MV-4-11 (cell line): ENCODE data around the gene TIMP4.

Source experiments
- DNase-seq: peaks from one replicate; lab custom pipeline; 2025; lab: John Stamatoyannopoulos, UW

The TIMP4 gene

DNA sequence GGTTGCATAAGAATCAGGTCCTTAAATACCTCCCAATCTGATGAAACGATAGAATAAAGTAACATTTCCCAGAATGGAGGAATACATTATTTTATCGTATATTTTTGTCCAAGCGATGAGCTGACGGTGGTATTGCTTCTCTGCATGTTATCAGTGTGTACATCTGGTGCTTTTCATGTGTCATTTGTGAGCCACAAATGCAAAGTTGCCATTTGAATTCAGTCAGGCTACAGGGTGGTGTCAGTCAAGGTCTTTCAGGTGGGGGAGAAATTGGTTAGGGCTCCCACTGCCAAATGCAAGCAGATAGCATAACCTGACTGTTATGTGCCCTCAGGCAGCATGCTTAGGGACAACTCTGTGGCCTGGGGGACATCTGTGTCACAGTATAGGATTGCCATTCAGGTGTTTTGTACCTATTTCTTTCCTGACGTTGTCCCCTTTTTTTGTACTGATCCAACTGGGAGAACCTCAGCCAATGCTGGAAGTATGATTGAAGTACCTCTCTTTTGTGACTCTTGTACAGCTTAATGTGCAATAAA is 26.5 kb upstream of the TIMP4 start:
- no peak for DNase-seq

DNA sequence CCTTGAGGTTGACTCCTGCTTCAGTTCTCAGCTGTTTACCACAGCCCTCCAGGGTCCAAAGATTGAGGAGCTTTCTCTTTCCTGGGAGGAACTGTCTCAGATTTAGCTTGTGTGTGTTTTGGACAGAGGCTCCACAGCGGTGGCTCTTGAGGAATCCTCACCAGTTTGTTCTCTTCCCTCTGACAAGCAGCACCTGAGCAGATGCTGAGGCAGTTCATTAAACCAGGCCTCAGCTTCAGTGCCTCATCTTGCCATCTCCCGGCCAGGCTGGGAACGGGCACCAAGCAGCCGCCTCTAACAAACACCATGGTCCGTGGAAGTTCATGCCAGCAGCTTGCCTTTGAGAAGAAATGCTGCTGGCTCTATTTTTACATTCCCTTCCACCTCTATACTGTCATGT is 25.8 kb upstream of the TIMP4 start:
- no peak for DNase-seq

DNA sequence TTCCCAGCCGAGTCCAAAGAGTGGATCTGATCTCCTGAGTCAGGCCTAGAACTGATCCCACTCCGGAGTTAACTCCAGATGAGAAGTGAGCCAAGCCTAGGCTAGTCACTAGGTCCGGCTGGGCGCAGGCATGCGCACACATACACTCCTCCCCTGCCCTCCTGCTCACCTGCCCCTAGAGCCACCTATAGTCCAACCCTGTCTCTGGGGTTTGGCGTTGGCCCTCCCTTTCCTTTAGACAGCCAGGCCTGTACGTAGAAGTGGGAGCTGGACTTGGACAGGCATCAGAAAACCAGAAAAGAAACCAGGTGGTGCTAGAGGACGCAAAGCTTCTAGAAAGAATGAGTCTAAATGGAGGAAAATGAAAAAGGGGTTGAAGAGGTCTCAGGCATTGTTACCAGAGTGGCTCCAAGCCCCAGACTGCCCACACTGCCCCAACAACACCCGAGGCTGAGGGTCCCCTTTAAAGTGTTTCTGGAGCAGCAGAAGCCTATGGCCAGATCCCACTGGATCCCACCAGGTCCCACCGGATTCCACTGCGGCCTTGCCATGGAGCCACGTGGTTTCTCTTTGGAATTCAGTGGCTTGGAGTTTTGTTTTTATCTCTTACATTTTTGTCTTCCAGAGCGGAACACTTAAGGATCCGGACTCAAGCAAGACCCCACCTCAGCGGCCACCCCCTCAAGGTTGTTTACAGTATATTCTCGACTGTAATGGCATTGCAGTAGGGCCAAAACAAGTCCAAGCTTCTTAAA is 24.2 kb upstream of the TIMP4 start:
- no peak for DNase-seq

DNA sequence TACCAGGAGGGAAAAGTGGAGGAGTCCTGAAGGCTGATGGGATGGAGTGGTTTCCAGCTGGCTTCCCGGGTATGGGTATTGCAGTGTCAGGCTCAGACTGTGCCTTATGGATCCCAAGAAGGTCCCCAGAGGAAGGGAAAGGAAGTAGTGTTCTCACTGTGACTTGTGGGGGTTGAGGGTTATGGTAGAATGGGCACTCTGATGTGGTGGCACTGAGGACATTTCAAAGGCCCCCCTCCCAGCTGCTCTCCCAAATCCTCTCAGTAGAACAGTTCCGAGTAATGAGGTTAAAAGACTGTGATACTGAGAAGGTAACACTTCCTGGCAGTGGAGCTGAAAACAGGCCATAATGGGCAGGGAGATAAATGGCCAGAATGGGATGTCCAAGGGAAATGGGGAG is 23.1 kb upstream of the TIMP4 start:
- DNase-seq: no peak

DNA sequence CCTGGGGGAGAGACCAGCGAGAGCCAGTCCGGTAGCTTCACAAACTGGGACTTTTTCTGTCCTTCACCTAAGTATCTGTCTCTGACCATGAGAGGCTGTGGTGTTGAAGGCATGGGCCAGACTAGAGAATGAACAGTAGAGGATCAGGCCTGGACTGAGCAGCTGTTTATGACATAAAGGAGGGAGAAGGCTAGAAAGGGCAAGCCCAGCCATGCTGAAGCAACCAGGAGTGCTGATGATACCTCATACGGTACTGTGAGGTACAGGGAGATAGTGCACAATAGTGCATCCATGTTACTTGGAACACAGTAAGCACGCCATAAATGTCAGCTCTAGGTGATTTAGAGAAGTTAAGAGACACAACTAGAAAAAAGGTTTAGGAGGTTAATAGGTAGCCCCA is 22.6 kb upstream of the TIMP4 start:
- no peak for DNase-seq

DNA sequence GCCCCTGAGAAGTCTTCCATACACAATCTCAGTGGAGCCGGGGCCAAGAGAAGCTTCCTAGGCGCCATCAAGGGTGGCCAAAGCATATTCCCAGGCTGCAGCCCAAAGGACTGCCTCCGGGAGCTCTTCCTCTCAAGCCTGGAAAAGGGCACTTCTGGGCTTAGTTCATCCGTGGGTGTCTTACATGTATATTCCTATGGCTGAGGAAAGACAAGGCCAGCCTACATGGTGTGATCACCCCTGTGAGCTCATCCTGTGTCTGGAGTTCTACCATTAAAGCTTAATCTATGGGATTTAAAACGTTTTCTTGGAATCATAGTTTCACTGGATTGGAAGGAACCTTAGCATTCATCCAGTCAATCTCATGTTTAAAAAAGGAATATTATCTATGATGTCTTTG is 21.9 kb upstream of the TIMP4 start:
- no peak for DNase-seq

DNA sequence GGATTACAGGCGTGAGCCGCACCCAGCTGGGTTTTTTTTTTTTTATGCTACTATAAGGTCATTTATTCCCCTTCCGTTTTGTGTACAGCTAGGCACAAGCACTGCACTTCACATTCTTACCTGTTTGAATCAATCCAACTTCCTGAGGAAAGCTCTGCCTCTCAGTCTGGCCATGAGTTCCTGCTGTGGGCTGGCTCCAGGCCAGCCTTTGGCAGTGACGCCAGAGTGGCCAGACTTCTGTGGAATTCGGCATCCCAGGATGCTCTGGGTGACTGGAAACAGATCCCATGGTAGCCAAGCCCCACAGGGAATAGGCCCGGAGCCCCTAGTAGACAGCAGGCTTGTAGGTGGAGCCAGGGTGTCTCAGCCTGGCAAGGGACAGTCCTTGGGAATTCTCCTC is 21.5 kb upstream of the TIMP4 start:
- DNase-seq: no peak

DNA sequence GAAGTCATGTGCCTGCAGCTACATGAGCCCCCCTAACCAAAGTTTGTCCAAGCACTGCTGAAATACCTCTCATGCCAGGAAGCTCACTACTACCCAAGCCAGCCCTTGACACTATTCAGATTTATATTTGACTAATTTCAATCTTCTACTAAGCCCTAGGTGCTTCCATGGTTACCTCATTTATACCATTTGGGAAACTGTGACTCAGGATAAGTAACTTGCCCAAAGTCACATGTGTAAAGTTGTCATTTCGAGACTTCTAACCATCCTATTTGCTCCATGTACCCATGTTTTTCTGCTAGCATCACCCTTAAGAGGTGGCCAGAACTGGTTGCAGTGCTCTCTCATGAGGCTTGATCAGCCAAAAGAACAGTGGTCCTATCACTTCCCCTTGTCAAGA is 20.7 kb upstream of the TIMP4 start:
- no peak for DNase-seq

DNA sequence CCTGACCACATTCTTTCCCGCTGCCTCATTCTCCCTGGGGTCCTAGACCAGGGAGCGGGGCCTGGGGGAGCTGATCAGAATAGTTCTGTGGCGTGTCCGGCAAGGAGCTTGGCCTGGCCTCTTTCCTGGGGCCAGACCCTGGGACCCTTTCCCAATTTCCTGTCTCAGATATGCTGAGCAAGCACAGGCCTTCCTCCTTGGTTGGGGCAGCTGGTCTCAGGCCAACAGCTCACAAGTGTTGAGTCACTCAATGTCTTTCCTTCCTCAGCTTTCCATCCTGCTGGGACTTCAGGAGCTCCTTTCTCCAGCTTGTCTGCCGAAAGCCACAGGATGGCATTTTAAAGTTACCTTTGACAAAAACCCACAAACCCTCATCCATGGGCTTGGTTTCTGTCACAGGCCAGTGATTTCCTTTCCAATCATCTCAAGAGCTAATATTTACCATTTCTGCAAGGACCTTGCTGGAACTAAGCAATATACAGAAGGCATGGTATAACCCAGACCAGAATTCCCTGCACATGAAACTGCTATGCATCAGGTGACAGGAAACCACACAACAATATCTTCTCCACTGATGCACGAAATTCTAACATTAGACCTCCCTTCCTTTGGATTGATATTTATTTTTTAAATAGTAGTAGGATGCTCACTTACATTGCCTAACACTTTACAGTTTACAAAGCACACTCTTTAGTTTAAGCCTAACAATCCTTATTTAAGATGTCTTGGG is 19.5 kb upstream of the TIMP4 start:
- DNase-seq: no peak

DNA sequence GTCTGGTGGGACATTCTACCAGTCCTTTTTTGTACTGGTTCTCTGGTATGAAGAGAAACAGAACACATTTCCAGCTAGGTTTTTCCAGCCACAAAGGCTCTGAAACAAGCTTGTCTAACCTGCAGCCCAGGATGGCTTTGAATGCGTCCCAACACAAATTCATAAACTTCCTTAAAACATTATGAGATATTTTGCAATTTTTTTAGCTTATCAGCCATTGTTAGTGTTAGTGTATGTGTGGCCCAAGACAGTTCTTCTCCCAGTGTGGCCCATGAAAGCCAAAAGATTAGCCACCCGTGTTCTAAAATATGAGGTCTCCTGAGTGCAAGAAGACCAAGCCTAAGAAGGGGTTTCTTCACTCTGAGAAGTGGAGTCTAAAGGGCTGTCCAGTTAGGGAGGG is 18.4 kb upstream of the TIMP4 start:
- DNase-seq: no peak

DNA sequence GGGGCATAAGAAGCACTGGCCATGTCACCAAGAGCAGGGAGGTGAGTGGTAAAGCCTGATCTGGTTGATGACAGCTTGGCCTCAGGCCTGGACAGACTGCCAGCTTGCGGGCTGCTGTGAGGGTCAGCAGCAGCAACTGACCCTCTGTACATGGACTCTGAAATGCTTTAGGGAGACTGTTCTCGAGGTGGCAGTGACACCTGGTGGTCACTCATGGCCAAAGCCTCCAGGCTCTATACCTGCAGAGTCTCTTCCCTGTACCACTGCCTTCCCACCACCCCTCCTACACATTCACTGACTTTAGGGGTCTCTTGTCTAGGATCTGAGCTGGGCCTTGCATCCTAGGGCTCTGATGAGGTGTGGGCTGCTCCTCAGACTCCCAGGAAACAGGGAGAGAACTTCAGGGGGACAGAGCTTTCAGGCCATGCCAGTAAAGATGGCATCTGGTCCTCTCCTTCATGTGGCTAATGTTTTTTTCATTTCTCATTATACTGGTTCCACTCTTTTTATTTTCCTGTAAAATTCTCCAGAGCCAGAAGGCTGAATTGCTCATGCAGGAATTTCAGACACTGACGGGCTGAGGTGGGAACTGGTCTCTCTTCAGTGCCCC is 17.2 kb upstream of the TIMP4 start:
- no peak for DNase-seq

DNA sequence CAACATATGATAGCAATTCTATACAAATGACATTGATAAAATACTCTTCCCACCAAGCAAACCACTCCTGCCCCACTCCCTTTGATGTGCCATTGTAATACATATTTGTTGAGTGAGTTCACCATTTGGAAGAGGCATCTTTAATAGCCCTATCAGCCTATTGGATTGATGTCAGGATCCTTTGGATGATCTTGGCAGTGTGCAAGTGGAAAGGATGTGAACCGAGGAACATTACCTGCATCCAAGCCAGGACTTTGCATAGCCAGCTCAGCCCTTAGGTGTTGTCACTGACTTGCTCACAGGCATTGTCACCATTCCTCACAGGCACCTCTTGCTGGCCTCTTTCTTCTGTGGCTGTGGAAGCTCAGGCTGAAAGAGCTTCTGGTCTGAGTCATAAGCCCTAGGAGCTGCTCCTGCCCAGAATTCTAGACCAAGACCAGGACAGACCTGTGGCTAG is 16.5 kb upstream of the TIMP4 start:
- no peak for DNase-seq

DNA sequence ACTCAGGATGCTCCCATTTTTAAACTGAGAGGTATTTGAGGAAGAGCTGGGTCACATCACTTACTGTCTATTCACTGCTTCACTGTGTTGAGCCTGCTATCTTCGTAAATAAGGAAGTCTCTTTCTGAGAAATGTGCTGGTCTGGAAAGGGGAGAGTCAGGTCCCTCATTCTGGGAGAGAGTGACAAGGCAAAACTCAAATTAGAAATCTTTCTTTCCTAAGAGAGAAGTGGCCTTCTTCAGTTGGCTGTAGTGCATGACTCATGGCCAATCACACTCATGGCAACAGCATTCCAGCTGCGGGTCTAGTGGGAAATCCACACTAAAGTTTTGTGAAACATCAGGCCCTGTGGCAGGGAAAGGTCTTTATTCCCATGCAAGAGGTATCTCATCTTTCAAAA is 11.5 kb upstream of the TIMP4 start:
- peak; percentile 81 for DNase-seq

DNA sequence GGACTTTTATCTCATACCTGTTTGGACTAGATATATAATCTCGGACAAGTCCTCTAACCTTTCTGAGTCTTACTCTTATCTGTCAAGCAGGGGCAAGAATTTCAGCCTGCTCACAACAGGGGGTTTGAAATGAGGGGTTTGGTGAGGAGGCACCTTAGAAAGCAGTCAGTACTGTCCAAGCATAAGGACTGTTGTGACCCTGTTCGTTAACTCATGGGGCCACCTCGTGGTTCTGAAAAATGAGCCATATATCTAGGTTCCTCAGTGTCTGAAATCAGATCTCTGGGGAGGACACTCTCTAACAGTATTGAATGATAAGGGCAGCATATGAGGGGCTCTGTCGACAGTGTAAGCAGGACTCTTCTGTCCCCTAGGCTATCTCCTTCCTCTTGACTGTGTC is 7.2 kb upstream of the TIMP4 start:
- no peak for DNase-seq

DNA sequence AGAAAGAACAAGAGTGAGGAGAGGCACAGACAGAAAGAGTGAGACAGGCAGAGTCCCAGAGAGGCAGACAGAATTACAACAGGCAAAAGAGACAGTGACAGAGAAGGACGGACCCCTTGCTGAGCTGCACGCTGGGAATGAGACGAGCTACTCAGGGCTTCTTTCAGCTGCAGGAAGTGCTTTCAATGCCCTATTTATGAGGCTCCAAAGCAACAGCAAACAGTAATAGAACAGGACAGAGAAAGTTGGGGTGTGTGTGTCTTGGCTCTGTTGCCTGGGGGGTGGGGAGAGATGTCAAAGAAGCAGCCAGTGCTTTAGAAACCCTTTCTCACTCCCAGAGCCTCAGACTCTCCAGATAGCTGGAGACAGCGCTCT is 502 bp upstream of the TIMP4 start:
- DNase-seq: no peak

DNA sequence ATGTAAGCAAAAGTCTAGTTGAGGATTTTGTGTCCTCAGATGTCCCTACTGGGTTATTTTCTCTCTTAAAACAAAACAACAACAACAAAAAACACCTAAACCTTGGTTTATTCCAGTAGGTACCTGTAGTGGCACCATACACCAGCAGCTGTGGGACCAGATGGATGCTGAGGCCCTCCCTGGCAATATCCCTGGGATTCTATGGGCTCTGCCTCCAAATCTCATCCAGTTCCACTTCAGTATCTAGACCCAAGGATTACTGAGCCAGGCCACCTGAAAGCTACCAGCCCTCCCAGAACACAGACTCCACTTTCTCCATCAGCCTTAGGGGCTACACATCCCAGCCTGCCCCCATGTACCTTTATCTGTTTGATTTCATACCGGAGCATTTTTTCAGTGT is 1.7 kb downstream of the TIMP4 start:
- no peak for DNase-seq

DNA sequence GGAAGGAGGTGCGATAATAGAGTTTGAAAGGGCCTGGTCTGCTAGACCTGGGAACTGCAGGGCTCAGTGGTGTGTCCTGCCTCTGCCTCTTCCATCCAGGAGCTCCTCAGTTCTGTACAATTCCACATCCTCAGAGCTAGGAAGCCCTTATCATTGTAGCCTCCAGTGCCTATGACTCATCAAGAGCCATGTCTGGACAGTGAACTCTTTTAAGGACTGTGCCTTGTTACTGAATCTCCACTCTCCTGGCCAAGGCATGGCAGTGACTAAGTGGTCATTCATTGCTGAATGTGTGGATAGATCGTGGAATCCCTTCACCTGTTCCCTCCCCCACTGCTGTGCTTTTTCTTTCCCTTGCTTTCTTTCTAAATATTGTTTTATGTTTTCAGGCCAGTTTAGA is 2.9 kb downstream of the TIMP4 start:
- DNase-seq: no peak

DNA sequence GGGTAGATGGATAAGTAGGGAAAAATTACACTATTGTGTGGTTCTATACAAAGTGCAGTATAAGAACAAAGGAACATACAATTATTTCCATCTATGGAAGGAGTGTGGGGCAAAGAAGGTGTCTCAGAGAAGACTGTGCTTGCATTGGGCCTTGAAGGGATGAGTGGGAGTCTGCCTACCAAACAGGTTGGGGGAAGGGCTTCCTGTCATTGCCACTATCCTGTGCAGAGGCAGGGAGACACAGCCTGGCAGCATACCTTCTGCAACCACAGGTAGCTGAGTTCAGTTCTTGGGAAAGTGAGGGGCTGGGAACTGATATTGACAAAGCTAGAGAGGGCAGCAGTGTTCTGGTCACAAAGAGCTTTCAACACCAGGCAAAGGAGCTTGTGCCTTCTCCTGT is 3.4 kb downstream of the TIMP4 start:
- DNase-seq: no peak

DNA sequence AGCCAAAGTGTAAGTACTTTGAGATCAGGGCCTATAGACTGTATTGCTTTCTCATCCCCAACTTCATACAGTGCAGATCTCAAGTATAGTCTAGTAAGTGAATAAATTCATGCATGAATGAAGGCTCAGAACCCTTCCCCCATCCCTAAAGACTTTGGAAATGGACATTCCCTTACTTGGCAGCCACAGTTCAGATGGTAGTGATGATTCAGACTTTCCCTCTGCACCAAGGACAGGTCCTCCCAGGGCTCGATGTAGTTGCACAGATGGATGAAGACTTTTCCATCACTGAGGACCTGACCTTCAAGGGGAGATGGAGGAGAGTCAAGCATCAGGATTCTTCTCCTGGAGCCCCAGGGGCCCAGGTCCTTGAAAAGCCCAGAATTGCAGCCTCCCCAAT is 4.6 kb downstream of the TIMP4 start:
- DNase-seq: no peak

DNA sequence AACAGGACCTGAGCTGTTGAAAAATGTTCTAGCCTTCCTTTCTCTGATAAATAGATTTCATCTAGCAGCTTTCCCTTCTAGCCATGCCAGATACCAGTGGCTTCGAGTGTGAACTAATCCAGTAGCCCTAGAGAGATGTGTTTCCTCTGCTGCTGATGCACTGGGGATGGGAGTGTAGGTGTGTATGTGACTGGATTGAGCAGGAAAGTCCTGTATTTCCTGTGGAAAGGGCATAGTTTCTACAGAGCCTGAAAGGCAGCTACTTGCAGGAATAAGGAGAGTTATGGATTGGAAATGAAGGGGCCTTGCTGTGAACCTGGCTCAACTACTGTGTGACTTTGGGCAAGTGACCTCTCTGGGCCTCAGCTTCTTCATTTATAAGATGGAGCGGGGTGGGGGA is 8.6 kb downstream of the TIMP4 start:
- DNase-seq: no peak

DNA sequence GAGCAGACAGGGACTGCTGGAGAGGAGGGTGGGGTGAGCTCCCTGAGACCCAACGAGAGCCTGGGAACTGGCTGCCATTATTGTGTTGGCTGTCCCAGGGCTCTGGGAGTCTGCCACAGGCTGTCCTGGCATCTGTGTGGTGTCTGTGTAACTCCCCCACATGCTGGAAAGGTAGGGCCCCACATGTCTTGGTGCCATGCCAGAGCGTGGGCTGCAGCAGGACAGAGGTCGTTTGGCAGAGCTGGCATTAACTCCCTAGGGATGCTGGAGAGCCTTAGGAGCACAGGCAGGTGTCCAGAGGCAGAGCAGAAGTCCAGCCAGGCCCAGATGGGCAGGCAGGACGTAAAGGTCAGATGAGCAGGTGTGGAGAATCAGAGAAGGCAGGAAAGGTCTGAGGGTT is 9.7 kb downstream of the TIMP4 start:
- DNase-seq: no peak

DNA sequence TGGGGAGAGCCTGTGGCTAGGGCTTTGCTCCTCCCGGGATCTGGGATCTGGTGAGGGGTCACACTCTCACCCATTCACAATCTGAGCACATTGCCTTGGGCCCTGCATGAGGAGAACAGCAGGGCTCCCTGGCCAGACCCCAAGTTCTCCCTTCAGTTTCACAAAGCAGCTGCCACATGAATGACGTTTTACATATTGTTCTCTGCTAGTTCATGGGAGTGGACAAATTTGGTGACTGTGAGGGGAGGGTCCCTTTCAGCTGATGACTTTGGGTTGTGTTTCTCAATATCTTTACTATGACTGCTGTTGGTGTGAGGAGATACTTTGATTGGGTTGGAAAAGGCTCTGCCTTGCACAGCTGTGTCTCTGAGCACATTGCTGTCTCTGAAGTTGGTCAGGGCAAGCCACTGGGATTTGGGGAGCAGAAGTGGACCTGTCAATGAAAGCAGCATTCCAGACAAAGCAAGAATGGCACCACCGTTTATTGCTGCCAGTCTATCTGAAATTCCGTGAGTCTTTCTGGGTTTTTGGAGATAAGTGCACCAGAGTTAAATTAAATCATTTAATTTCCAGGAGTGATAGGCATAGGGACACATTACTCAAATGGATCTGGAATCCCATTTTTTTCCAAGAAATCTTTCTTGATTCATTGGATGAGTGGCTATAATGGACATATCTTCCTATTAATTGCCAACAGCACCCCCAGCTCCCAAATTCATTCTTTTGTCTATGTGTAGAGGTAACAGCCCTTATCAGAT is 10.3 kb downstream of the TIMP4 start:
- DNase-seq: peak; percentile 72
